ENCODE data around the gene DZIP1L. TPM values are rescaled to one million over a fixed set of nuclear protein-coding genes. Genes with fewer than 3 reads are reported as not detected.
"Not testable (repeated sequence)": the region's sequence is repeated elsewhere in the genome, so short reads cannot be mapped to it uniquely, and the experiment has no call there.

Gene DZIP1L
- total RNA-seq, 1 experiment from 2014 or later = 18.1 TPM

GRCh38 chr3:138127636-138128365 lies 12.4 kb upstream of the DZIP1L start:
- no peak for DNase-seq (ENCODE audit: low read depth in 1 of 2, low spot score in 2 of 2)
- H3K27ac ChIP-seq = no peak overlapping the region
- H3K36me3 ChIP-seq = no peaks in the 10 kb centered on the region
- no peak overlapping the region for H3K4me3 ChIP-seq
- peaks cover 2% of the 10 kb centered on the region for H3K27me3 ChIP-seq (replicated peaks)
- peaks cover 16% of the 10 kb centered on the region for H3K4me1 ChIP-seq (replicated peaks)
- no peaks in the 10 kb centered on the region for H3K9me3 ChIP-seq (replicated peaks)

- H3K27ac ChIP-seq = no peak overlapping the region
- H3K9me3 ChIP-seq (replicated peaks) = no peaks in the 10 kb centered on the region
- H3K4me3 ChIP-seq = no peak overlapping the region
- H3K27me3 ChIP-seq (replicated peaks) = peaks cover 2% of the 10 kb centered on the region
- peaks cover 16% of the 10 kb centered on the region for H3K4me1 ChIP-seq (replicated peaks)
- no peaks in the 10 kb centered on the region for H3K36me3 ChIP-seq
- DNase-seq (ENCODE audit: low read depth in 1 of 2, low spot score in 2 of 2) = peak in 1 of 2 experiments; percentile 14
These were observed 10.3 kb upstream of the DZIP1L start for GRCh38 chr3:138125548-138126221.

GRCh38 chr3:138124706-138125355 lies 9.4 kb upstream of the DZIP1L start:
- peaks cover 16% of the 10 kb centered on the region for H3K4me1 ChIP-seq (replicated peaks)
- no peak for DNase-seq (ENCODE audit: low read depth in 1 of 2, low spot score in 2 of 2)
- no peaks in the 10 kb centered on the region for H3K36me3 ChIP-seq
- no peak overlapping the region for H3K27ac ChIP-seq
- H3K27me3 ChIP-seq (replicated peaks) = no peaks in the 10 kb centered on the region
- H3K4me3 ChIP-seq = no peak overlapping the region
- no peaks in the 10 kb centered on the region for H3K9me3 ChIP-seq (replicated peaks)

GRCh38 chr3:138124188-138124587 lies 8.8 kb upstream of the DZIP1L start:
- Histone ChIP-seq H3K4me1 (replicated peaks) (peaks cover 16% of the 10 kb centered on the region), H3K36me3 (no peaks in the 10 kb centered on the region), H3K9me3 (replicated peaks) (no peaks in the 10 kb centered on the region), H3K27ac (no peak overlapping the region), H3K4me3 (no peak overlapping the region), H3K27me3 (replicated peaks) (no peaks in the 10 kb centered on the region)
- peak in 1 of 2 experiments; percentile 16 for DNase-seq (ENCODE audit: low read depth in 1 of 2, low spot score in 2 of 2)

GRCh38 chr3:138119423-138119766 lies 4.0 kb upstream of the DZIP1L start:
- no peak overlapping the region for H3K27ac ChIP-seq
- DNase-seq (ENCODE audit: low read depth in 1 of 2, low spot score in 2 of 2) = peak in 1 of 2 experiments; percentile 14
- H3K4me3 ChIP-seq = no peak overlapping the region

GRCh38 chr3:138118612-138119422 lies 3.4 kb upstream of the DZIP1L start:
- Histone ChIP-seq H3K27ac (no peak overlapping the region), H3K27me3 (replicated peaks) (no peaks in the 10 kb centered on the region), H3K4me1 (replicated peaks) (peaks cover 14% of the 10 kb centered on the region), H3K9me3 (replicated peaks) (no peaks in the 10 kb centered on the region), H3K4me3 (no peak overlapping the region), H3K36me3 (peaks cover 9% of the 10 kb centered on the region; the same call in 1 of the 2 replicates)
- peak; percentile 65 to 66 for DNase-seq (ENCODE audit: low read depth in 1 of 2, low spot score in 2 of 2)

More at GRCh38 chr3:138119423-138119766, 4.0 kb upstream of the DZIP1L start:
- Histone ChIP-seq H3K27me3 (replicated peaks) (no peaks in the 10 kb centered on the region), H3K4me1 (replicated peaks) (peaks cover 8% of the 10 kb centered on the region), H3K36me3 (peaks cover 9% of the 10 kb centered on the region; the same call in 1 of the 2 replicates), H3K9me3 (replicated peaks) (no peaks in the 10 kb centered on the region)

GRCh38 chr3:138114431-138114918 lies 933 bp downstream of the DZIP1L start:
- DNase-seq (ENCODE audit: low read depth in 1 of 2, low spot score in 2 of 2) = peak in 1 of 2 experiments; percentile 45
- Histone ChIP-seq H3K27me3 (replicated peaks) (no peaks in the 10 kb centered on the region), H3K4me1 (replicated peaks) (peaks cover 26% of the 10 kb centered on the region), H3K36me3 (peaks cover 38% of the 10 kb centered on the region), H3K4me3 (peak overlapping the region; percentile 73), H3K9me3 (replicated peaks) (no peaks in the 10 kb centered on the region), H3K27ac (peak overlapping the region; percentile 89)

GRCh38 chr3:138113326-138113725 lies 2.1 kb downstream of the DZIP1L start:
- Histone ChIP-seq H3K27me3 (replicated peaks) (no peaks in the 10 kb centered on the region), H3K9me3 (replicated peaks) (no peaks in the 10 kb centered on the region), H3K4me1 (replicated peaks) (peaks cover 26% of the 10 kb centered on the region), H3K27ac (no peak overlapping the region), H3K4me3 (no peak overlapping the region), H3K36me3 (peaks cover 50% of the 10 kb centered on the region)
- DNase-seq (ENCODE audit: low read depth in 1 of 2, low spot score in 2 of 2) = no peak

GRCh38 chr3:138112362-138112761 lies 3.0 kb downstream of the DZIP1L start:
- Histone ChIP-seq H3K36me3 (peaks cover 57% of the 10 kb centered on the region), H3K27me3 (replicated peaks) (no peaks in the 10 kb centered on the region), H3K27ac (no peak overlapping the region), H3K9me3 (replicated peaks) (no peaks in the 10 kb centered on the region), H3K4me1 (replicated peaks) (peaks cover 26% of the 10 kb centered on the region), H3K4me3 (no peak overlapping the region)
- no peak for DNase-seq (ENCODE audit: low read depth in 1 of 2, low spot score in 2 of 2)

GRCh38 chr3:138105598-138105997 lies 9.8 kb downstream of the DZIP1L start:
- H3K9me3 ChIP-seq (replicated peaks) = no peaks in the 10 kb centered on the region
- H3K27me3 ChIP-seq (replicated peaks) = no peaks in the 10 kb centered on the region
- no peak overlapping the region for H3K27ac ChIP-seq
- no peak for DNase-seq (ENCODE audit: low read depth in 1 of 2, low spot score in 2 of 2)
- H3K36me3 ChIP-seq = peaks cover 64% of the 10 kb centered on the region
- H3K4me3 ChIP-seq = no peak overlapping the region
- H3K4me1 ChIP-seq (replicated peaks) = no peaks in the 10 kb centered on the region

GRCh38 chr3:138103466-138103865 lies 11.9 kb downstream of the DZIP1L start:
- Histone ChIP-seq H3K9me3 (replicated peaks) (no peaks in the 10 kb centered on the region), H3K36me3 (peaks cover 57% of the 10 kb centered on the region), H3K4me1 (replicated peaks) (no peaks in the 10 kb centered on the region), H3K27ac (no peak overlapping the region), H3K4me3 (no peak overlapping the region), H3K27me3 (replicated peaks) (no peaks in the 10 kb centered on the region)
- no peak for DNase-seq (ENCODE audit: low read depth in 1 of 2, low spot score in 2 of 2)

- H3K27me3 ChIP-seq (replicated peaks); H3K27ac ChIP-seq; DNase-seq (ENCODE audit: low read depth in 1 of 2, low spot score in 2 of 2); H3K9me3 ChIP-seq (replicated peaks); H3K4me1 ChIP-seq (replicated peaks); H3K4me3 ChIP-seq: not testable (repeated sequence)
- peaks cover 63% of the 10 kb centered on the region for H3K36me3 ChIP-seq
These were observed 14.0 kb downstream of the DZIP1L start for GRCh38 chr3:138101351-138101940.

GRCh38 chr3:138099417-138099816 lies 16.0 kb downstream of the DZIP1L start:
- Histone ChIP-seq H3K27ac (no peak overlapping the region), H3K4me1 (replicated peaks) (no peaks in the 10 kb centered on the region), H3K27me3 (replicated peaks) (no peaks in the 10 kb centered on the region), H3K4me3 (no peak overlapping the region), H3K9me3 (replicated peaks) (no peaks in the 10 kb centered on the region), H3K36me3 (peaks cover 76% of the 10 kb centered on the region)
- DNase-seq (ENCODE audit: low read depth in 1 of 2, low spot score in 2 of 2) = no peak

Data from SJSA1 (cell line).